HCT116 (cell line): Measurements from ENCODE around the gene SHCBP1L.

Experiments
- CBX3 ChIP-seq: IDR thresholded peaks from 2 replicates; pipeline ENCODE4 v1.6.1; 2012; ENCODE audit warnings: low read depth
- CEBPB ChIP-seq: IDR thresholded peaks from 2 replicates; pipeline ENCODE4 v1.6.1; 2012; ENCODE audit warnings: low read depth
- CTCF ChIP-seq, 3 experiments: fragments of 200-600 bp in 1 of 3; sonication (generic) in 1 of 3; IDR thresholded peaks in 2 of 3; conservative IDR thresholded peaks in 1 of 3; 2 replicates each; pipeline ENCODE4 v1.5.1; 2012 to 2017; ENCODE audit warnings: low read depth in 2 of 3, low read length in 2 of 3, antibody characterized with exemption in 1 of 3, borderline replicate concordance in 1 of 3, control low read depth in 1 of 3, mild to moderate bottlenecking in 1 of 3, mixed read lengths in 1 of 3, mixed run types in 1 of 3, moderate library complexity in 1 of 3; ENCODE audit not compliant: insufficient read depth in 1 of 3
- ELF1 ChIP-seq: IDR thresholded peaks from 2 replicates; pipeline ENCODE4 v1.6.1; 2012; ENCODE audit warnings: low read depth, borderline replicate concordance
- EZH2 ChIP-seq: fragments of 200-600 bp; sonication (generic); IDR thresholded peaks from 2 replicates; pipeline ENCODE4 v1.6.1; 2017; ENCODE audit warnings: antibody characterized with exemption, mixed run types
- EZH2phosphoT487 ChIP-seq: fragments of 200-600 bp; IDR thresholded peaks from 2 replicates; pipeline ENCODE4 v1.6.1; 2018; ENCODE audit warnings: antibody characterized with exemption, borderline replicate concordance
- MAX ChIP-seq: IDR thresholded peaks from 2 replicates; pipeline ENCODE4 v1.6.1; 2012
- POLR2A ChIP-seq: IDR thresholded peaks from 2 replicates; pipeline ENCODE4 v1.7.0; 2011; ENCODE audit warnings: borderline replicate concordance; ENCODE audit not compliant: insufficient read depth, insufficient read length; ENCODE audit errors: extremely low read depth
- POLR2AphosphoS5 ChIP-seq: IDR thresholded peaks from 2 replicates; pipeline ENCODE4 v1.6.1; 2011; ENCODE audit warnings: mild to moderate bottlenecking, low read depth, low read length, moderate library complexity
- RAD21 ChIP-seq: IDR thresholded peaks from 2 replicates; pipeline ENCODE4 v1.6.1; 2012; ENCODE audit warnings: low read depth, mild to moderate bottlenecking
- REST ChIP-seq: IDR thresholded peaks from 2 replicates; pipeline ENCODE4 v1.6.1; 2012; ENCODE audit warnings: low read depth
- SRF ChIP-seq: IDR thresholded peaks from 2 replicates; pipeline ENCODE4 v1.6.1; 2012; ENCODE audit warnings: low read depth

- no peak for TF ChIP-seq EZH2phosphoT487
- no peak for TF ChIP-seq CTCF (IDR thresholded peaks at IDR 0.05 in 2 of 3, conservative IDR thresholded peaks at IDR 0.05 in 1 of 3; ENCODE audit: borderline replicate concordance in 1 of 3, insufficient read depth in 1 of 3, low read depth in 2 of 3, low read length in 2 of 3)
- no peak for TF ChIP-seq CBX3
- TF ChIP-seq REST = no peak
- TF ChIP-seq EZH2 = no peak
- no peak for TF ChIP-seq POLR2AphosphoS5
- no peak for TF ChIP-seq ELF1
- no peak for TF ChIP-seq RAD21
- TF ChIP-seq MAX = no peak
- no peak for TF ChIP-seq POLR2A
- no peak for TF ChIP-seq SRF
- no peak for TF ChIP-seq CEBPB
These were observed 27.3 kb downstream of the SHCBP1L start for GRCh38 chr1:182925661-182926060.
